Endothelial cell of umbilical vein (primary cell): Measurements from ENCODE around the gene DYNC1H1. TPM values are rescaled to one million over a fixed set of nuclear protein-coding genes. Genes with fewer than 3 reads are reported as not detected.

Experiments used
- BruUV-seq: library from RNA; stranded (reverse); fragments of 400-500 nt; replicated peaks from 2 replicates; lab custom pipeline; 2021; lab: Mats Ljungman, UMichigan
- CTCF ChIA-PET: fragments of 300-600, 350-600 bp; sonication (Branson Sonifier 250); formaldehyde crosslinking; loops from one replicate; lab custom pipeline; 2021; ENCODE audit warnings: antibody characterized with exemption, inconsistent platforms; lab: Charles Lee
- POLR2A ChIA-PET: fragments of 300-600, 350-600 bp; sonication (Branson Sonifier 250); formaldehyde crosslinking; loops from one replicate; lab custom pipeline; 2021; ENCODE audit warnings: antibody characterized with exemption, inconsistent platforms; lab: Charles Lee
- DNase-seq: peaks from one replicate; pipeline ENCODE4 v3.0.0-alpha.2; 2011; ENCODE audit warnings: low read depth, low spot score
- FAIRE-seq: peaks from 2 replicates; lab custom pipeline; 2011; peaks lifted over from hg19 to GRCh38; lab: Jason Lieb, UNC
- H2AFZ ChIP-seq: 2 replicates; pipeline ENCODE4 v1.6.0; 2012; ENCODE audit warnings: low read depth, low read length, control low read depth, inconsistent platforms
- H3K27ac ChIP-seq: 2 replicates; pipeline ENCODE4 v1.5.1; 2011; ENCODE audit warnings: low read depth, mild to moderate bottlenecking, control low read depth, low read length, moderate library complexity; ENCODE audit not compliant: insufficient read depth
- H3K27me3 ChIP-seq, 2 experiments: 2 replicates each; pipeline versions ENCODE4 v1.6.0 to v1.6.1; 2011; ENCODE audit warnings: low read length in 2 of 2, mixed read lengths in 1 of 2; ENCODE audit not compliant: control insufficient read depth in 2 of 2, insufficient read depth in 2 of 2
- H3K36me3 ChIP-seq, 2 experiments: 2 replicates in 1 of 2; 3 replicates in 1 of 2; pipeline ENCODE4 v1.5.1; 2011; ENCODE audit warnings: low read length in 2 of 2, mild to moderate bottlenecking in 1 of 2, moderate library complexity in 1 of 2; ENCODE audit not compliant: control insufficient read depth in 2 of 2, insufficient read depth in 2 of 2; ENCODE audit errors: extremely low read depth in 1 of 2
- H3K4me1 ChIP-seq: 3 replicates; pipeline ENCODE4 v1.5.1; 2011; ENCODE audit warnings: mild to moderate bottlenecking, low read length; ENCODE audit not compliant: control insufficient read depth, insufficient read depth; ENCODE audit errors: extremely low read depth
- H3K4me2 ChIP-seq: 2 replicates; pipeline ENCODE4 v1.6.1; 2011; ENCODE audit warnings: low read length, control low read depth, mixed read lengths; ENCODE audit not compliant: insufficient read depth
- H3K4me3 ChIP-seq, 3 experiments: fragments of 200-600 bp in 1 of 3; sonication (generic), shearing (Covaris generic) in 1 of 3; replicated peaks in 1 of 3; 2 replicates each; pipeline ENCODE4 v1.5.1; 2011 to 2016; ENCODE audit warnings: control low read depth in 3 of 3, low read length in 3 of 3, mild to moderate bottlenecking in 2 of 3, inconsistent platforms in 1 of 3, low read depth in 1 of 3, moderate library complexity in 1 of 3; ENCODE audit not compliant: insufficient read depth in 1 of 3
- H3K79me2 ChIP-seq: 2 replicates; pipeline ENCODE4 v1.6.0; 2012; ENCODE audit warnings: low read length, inconsistent platforms; ENCODE audit not compliant: control insufficient read depth, insufficient read depth
- H3K9ac ChIP-seq: replicated peaks from 2 replicates; pipeline ENCODE3; 2011; ENCODE audit warnings: low read length, control low read depth; ENCODE audit not compliant: insufficient read depth; ENCODE audit errors: extremely low read depth
- H3K9me1 ChIP-seq: replicated peaks from 3 replicates; pipeline ENCODE4 v1.6.0; 2011; ENCODE audit warnings: mild to moderate bottlenecking, low read length; ENCODE audit not compliant: control insufficient read depth, insufficient read depth; ENCODE audit errors: extremely low read depth
- H3K9me3 ChIP-seq: replicated peaks from 2 replicates; pipeline ENCODE4 v1.5.1; 2012; ENCODE audit warnings: low read length, inconsistent platforms; ENCODE audit not compliant: control insufficient read depth, insufficient read depth
- H4K20me1 ChIP-seq: replicated peaks from 2 replicates; pipeline ENCODE3; 2011; ENCODE audit warnings: mild to moderate bottlenecking, low read length; ENCODE audit not compliant: control insufficient read depth, insufficient read depth; ENCODE audit errors: extremely low read depth
- EZH2 ChIP-seq: IDR thresholded peaks from 2 replicates; pipeline ENCODE4 v1.6.1; 2012; ENCODE audit warnings: borderline replicate concordance, low read depth, mild to moderate bottlenecking, moderate library complexity, low read length, inconsistent platforms; ENCODE audit not compliant: severe bottlenecking
- FOS ChIP-seq: IDR thresholded peaks from 2 replicates; pipeline ENCODE4 v1.6.1; 2011; ENCODE audit warnings: mild to moderate bottlenecking, low read length, moderate library complexity, borderline replicate concordance; ENCODE audit not compliant: insufficient read depth
- GATA2 ChIP-seq: IDR thresholded peaks from 2 replicates; pipeline ENCODE4 v1.7.0; 2011; ENCODE audit warnings: low read depth, mild to moderate bottlenecking, moderate library complexity, mixed read lengths, low read length; ENCODE audit not compliant: insufficient read length, insufficient read depth
- JUN ChIP-seq: IDR thresholded peaks from 2 replicates; pipeline ENCODE4 v1.6.1; 2011; ENCODE audit warnings: borderline replicate concordance, low read depth; ENCODE audit not compliant: insufficient read length, insufficient read depth
- MYC ChIP-seq: IDR thresholded peaks from one replicate; pipeline ENCODE4 v1.6.1; 2011; ENCODE audit warnings: mild to moderate bottlenecking, low read depth, low read length
- POLR2A ChIP-seq: IDR thresholded peaks from 2 replicates; pipeline ENCODE4 v1.6.1; 2012; ENCODE audit warnings: low read depth, mild to moderate bottlenecking, control low read depth, low read length
- POLR2AphosphoS5 ChIP-seq: IDR thresholded peaks from 2 replicates; pipeline ENCODE4 v1.6.1; 2012; ENCODE audit warnings: low read depth, mild to moderate bottlenecking, control low read depth, low read length, moderate library complexity; ENCODE audit not compliant: insufficient read depth
- dilution Hi-C: fragments of 300-500 bp; cut with MboI; formaldehyde crosslinking; loops from one replicate; pipeline ENCODE4 v1.15.0; 2019; ENCODE audit warnings: low sequenced_read_pairs; ENCODE audit not compliant: extremely low pct_ligation_motif_present
- intact Hi-C: fragments of 100-400 bp; cut with micrococcal nuclease; formaldehyde crosslinking; loops from one replicate; pipeline ENCODE4 v1.10.0; 2022
- polyA plus RNA-seq, 4 experiments: library from polyadenylated mRNA; depleted of rRNA in 3 of 4; stranded (reverse) in 3 of 4; unstranded in 1 of 4; fragments of >200 nt; gene quantifications; 2 replicates each; pipeline versions ENCODE4 v1.2.1 to v1.2.3, GENCODE V29; 2011 to 2012; ENCODE audit warnings: missing spikeins in 1 of 4
- total RNA-seq: library from RNA; stranded (reverse); gene quantifications from 2 replicates; pipeline ENCODE4 v1.2.3, GENCODE V29; 2021
- TF ChIP-seq, protein P1 (sequence below): IDR thresholded peaks from 2 replicates; pipeline ENCODE4 v1.6.1; 2011; ENCODE audit not compliant: insufficient read depth, insufficient read length
- TF ChIP-seq, protein P2 (sequence below), 2 donors: IDR thresholded peaks; 1 replicate in 1 of 2; 2 replicates in 1 of 2; pipeline ENCODE4 v1.5.1; 2011; ENCODE audit warnings: low read length in 2 of 2, mild to moderate bottlenecking in 2 of 2, moderate library complexity in 2 of 2, control low read depth in 1 of 2, inconsistent platforms in 1 of 2, low read depth in 1 of 2; ENCODE audit not compliant: insufficient read depth in 1 of 2; ENCODE audit errors: extremely low read depth in 1 of 2

The DYNC1H1 gene
- total and polyA plus RNA-seq, 2 donors (not counting 3 experiments of a cell fraction or from before 2014, with no cell fraction given): 254 to 648 TPM

DNA sequence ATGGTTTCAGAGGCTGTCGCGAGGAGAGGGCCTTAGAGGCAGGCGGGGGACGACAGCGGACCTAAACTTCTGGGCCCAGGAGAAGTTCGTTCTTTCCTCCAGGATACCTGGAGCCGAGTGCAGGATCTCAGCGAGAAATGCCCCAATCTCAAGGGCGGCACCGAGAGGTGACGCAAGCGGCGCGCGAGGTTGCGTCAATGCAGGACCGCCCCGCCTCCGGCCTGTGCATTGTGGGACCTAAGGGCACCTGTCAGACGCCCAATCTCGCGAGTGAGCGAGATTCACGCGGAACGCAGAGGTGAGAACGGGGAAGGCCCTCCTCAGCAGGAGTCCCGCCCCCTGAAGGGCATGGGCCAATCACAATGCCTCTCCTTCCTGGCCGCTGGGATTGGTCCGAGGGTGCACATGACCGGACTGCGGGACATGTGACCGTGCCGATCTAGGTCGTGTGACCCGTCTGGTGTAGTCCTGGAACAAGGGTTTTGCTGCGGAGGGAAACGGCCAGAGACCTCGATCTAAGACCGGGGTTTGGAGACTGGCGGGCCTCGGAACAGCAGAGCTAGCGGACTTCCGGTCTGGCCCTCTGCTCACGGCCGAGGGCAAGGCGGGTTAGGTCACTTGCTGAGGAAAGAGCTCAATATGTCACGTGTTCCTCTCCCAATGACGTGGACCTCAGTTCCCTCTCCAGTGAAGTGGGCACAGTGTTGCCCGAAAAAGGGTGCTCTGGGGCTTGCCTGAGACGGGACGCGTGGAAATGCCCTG is 16.3 kb upstream of the DYNC1H1 start:
- Histone ChIP-seq H3K9me1 (no peaks in the 10 kb centered on the region), H3K27me3 (peaks cover 6 to 8% of the 10 kb centered on the region in 2 experiments), H3K4me2 (peak overlapping the region; percentile 86), H2AFZ (peak overlapping the region; percentile 42), H3K4me1 (peaks cover 10% of the 10 kb centered on the region), H3K4me3 (peak overlapping the region; percentile 34 to 74 (median 53)), H3K9ac (peak overlapping the region; percentile 96), H3K27ac (peak overlapping the region; percentile 80), H3K9me3 (no peaks in the 10 kb centered on the region), H3K36me3 (no peaks in the 10 kb centered on the region), H4K20me1 (no peaks in the 10 kb centered on the region), H3K79me2 (peaks cover 7% of the 10 kb centered on the region)
- no TSS peak for BruUV-seq
- dilution Hi-C loops (no loop called here), intact Hi-C loops (loop anchor here (1.0 to 5.0 kb wide), 7 partner anchors 16 to 241 kb away; partner anchors contain the start of gene DYNC1H1)
- TF ChIP-seq, protein P1, sequence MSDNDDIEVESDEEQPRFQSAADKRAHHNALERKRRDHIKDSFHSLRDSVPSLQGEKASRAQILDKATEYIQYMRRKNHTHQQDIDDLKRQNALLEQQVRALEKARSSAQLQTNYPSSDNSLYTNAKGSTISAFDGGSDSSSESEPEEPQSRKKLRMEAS: peak; percentile 98
- TF ChIP-seq JUN (no peak), FOS (no peak), POLR2AphosphoS5 (peak; percentile 82), MYC (no peak), POLR2A (peak; percentile 88), EZH2 (no peak), GATA2 (no peak)
- TF ChIP-seq, protein P2, sequence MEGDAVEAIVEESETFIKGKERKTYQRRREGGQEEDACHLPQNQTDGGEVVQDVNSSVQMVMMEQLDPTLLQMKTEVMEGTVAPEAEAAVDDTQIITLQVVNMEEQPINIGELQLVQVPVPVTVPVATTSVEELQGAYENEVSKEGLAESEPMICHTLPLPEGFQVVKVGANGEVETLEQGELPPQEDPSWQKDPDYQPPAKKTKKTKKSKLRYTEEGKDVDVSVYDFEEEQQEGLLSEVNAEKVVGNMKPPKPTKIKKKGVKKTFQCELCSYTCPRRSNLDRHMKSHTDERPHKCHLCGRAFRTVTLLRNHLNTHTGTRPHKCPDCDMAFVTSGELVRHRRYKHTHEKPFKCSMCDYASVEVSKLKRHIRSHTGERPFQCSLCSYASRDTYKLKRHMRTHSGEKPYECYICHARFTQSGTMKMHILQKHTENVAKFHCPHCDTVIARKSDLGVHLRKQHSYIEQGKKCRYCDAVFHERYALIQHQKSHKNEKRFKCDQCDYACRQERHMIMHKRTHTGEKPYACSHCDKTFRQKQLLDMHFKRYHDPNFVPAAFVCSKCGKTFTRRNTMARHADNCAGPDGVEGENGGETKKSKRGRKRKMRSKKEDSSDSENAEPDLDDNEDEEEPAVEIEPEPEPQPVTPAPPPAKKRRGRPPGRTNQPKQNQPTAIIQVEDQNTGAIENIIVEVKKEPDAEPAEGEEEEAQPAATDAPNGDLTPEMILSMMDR (IDR thresholded peaks at IDR 0.05; ENCODE audit: extremely low read depth in 1 of 2, insufficient read depth in 1 of 2, low read depth in 1 of 2, low read length in 2 of 2): no peak
- FAIRE-seq (peak; percentile 100), DNase-seq (peak; percentile 100)
- ChIA-PET CTCF (interaction anchor here (0.6 to 3.9 kb wide), 10 partner anchors 8 to 362 kb away, joined by 3 to 23 read pairs (median 3); no protein-coding TSS in a partner anchor), POLR2A (interaction anchor here (0.6 to 1.4 kb wide), 6 partner anchors 9 to 187 kb away, joined by 3 to 8 read pairs (median 4); no protein-coding TSS in a partner anchor)
